ENCODE data around the gene MRPL28.
"Not testable (repeated sequence)": the region's sequence is repeated elsewhere in the genome, so short reads cannot be mapped to it uniquely, and the experiment has no call there.

MRPL28 gene

DNA sequence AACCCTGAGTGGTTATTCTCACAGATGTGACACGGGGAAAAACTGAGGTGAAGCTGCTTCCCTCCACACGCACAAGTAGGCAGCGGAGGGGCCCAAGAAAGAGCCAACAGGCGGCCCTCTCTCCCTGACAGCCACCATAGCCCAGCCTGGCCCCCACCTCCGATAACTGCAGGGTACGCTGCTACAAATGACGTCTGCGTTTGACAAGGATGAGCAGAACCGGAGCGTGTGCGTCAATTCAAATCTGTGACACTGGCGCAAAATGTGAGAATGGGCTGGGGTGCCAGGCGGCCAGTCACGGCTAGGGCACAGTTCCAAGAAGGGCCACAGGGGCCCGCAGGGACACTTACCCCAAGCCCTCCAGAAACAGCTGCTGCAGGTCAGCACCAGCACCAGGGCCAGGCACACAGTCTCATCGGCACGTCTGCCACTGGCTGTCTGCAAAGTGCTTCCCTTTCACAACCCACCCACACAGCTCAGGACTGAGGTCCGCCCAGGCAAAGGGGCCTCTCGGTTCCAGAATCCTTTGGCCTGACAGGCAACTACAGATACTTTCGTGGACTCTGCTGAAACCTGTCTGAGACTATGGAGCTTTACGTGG, 32.3 kb downstream of the MRPL28 start:
- DNase-seq (ENCODE audit: low read depth): no peak

DNA sequence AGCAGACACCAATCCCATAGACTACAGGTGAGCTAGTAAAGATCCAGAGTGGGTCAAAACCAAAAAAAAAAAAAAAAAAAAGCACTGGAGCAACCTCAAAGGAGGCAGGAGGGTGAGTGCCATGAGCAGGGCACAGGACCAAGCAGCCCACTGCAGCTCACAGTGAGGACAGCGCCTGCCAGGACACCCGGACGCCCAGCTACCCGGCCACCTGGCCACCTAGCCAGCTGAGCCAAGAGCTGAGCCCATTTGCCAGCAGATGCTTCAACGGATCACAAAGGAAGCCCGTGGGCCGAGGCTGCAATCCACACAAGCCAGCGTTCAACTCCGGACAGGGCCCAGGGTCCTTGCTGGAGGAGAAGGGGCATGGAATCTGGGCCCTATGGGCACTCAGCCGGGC, 32.9 kb downstream of the MRPL28 start:
- no peak for DNase-seq (ENCODE audit: low read depth)

DNA sequence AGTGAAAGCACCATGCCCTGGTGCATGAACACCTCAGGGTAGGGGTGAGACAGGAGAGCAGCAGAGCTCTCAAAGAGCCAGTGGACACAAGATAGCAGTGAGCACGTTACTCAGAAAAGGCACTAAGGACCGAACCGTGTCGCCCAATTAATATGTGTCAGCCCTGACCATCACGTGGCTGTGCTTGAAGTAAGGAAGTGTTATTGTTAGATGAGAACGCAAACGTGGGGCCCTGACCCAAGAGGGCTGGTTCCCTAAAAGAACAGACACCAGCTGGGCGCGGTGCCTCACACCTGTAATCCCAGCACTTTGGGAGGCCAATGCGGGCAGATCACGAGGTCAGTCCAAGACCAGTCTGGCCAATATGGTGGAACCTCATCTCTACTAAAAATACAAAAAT, 34.1 kb downstream of the MRPL28 start:
- no peak for DNase-seq (ENCODE audit: low read depth)

DNA sequence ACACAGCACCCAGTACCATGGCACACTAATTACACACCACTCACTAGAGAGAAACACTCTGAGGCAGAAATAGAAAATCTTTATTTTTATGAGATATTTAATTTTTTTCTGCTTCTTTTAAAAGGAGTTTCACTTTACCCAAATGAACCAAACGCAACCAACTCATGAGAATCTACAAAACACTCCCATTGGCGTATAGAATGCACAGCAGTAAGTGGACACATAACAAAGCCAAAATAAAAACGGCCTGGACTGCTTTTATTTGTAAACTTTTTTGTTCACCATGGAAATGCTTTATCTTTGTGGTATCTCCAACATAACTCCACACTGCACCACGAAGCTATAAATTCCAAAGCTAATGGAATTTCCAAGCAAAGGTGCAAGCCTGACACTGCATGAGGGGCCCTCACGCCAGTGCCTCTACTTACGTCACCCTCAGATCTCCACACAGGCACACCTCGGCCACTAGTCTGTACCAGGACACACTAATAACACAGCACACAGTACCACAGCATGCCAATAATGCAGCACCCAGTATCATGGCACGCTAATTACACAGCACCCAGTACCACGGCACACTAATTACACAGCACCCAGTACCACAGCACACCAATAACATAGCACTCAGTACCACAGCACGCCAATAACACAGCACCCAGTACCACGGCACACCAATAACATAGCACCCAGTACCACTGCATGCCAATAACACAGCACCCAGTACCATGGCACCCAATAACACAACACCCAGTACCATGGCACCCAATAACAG, 35.3 kb downstream of the MRPL28 start:
- DNase-seq (ENCODE audit: low read depth): not testable (repeated sequence)

DNA sequence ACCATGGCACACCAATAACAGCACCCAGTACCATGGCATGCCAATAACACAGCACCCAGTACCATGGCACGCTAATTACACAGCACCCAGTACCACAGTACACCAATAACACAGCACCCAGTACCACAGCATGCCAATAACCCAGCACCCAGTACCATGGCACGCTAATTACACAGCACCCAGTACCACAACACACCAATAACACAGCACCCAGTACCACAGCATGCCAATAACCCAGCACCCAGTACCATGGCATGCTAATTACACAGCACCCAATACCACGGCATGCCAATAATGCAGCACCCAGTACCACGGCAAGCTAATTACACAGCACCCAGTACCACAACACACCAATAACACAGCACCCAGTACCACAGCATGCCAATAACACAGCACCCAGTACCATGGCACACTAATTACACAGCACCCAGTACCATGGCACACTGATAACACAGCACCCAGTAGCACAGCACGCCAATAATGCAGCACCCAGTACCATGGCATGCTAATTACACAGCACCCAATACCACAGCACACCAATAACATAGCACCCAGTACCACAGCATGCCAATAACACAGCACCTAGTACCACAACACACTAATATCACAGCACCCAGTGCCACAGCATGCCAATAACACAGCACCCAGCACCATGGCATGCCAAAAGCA, 36.0 kb downstream of the MRPL28 start:
- DNase-seq (ENCODE audit: low read depth): not testable (repeated sequence)

DNA sequence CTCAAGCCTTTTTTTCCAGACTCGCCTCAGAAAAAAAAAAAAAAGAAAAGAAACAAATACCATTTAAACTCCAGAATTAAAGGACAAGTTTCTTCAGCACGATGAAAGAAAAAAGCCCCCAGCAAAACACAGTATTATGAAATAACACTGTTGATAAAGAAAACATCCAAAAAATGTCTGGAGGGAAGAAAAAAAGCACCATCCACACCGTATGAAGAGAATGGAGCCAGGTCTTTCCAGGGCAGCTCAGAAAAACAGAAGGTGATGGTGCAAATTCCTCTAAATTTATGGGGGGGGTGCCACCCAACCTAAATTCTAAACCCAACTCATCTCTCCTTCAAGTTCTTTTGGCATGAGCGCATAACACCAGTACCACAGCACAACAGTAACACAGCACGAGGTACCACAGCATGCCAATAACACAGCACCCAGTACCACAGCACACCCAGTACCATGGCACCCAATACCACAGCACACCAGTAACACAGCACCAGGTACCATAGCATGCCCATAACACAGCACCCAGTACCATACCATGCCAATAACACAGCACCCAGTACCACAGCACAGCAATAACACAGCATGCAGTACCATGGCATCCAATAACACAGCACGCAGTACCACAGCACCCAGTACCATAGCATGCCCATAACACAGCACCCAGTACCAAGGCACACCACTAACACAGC, 36.8 kb downstream of the MRPL28 start:
- no peak for DNase-seq (ENCODE audit: low read depth)

DNA sequence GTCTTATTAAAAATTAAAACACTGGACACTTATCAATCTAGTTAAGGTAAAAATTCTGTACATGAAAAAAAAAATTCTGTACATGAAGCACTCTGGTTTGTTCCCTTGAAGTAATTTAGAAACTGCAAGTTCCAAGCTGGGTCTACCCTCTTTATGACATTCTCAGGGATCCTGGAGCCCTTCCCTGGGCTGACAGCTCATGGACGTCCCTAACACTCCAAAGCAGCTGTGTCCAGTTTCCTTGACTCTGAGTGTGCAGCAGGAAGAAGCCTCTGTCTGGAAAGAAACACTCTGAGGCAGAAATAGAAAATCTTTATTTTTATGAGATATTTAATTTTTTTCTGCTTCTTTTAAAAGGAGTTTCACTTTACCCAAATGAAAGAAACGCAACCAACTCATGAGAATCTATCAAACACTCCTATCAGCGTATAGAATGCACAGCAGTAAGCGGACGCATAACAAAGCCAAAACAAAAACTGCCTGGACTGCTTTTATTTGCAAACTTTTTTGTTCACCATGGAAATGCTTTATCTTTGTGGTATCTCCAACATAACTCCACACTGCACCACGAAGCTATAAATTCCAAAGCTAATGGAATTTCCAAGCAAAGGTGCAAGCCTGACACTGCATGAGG, 39.0 kb downstream of the MRPL28 start:
- DNase-seq (ENCODE audit: low read depth): not testable (repeated sequence)

DNA sequence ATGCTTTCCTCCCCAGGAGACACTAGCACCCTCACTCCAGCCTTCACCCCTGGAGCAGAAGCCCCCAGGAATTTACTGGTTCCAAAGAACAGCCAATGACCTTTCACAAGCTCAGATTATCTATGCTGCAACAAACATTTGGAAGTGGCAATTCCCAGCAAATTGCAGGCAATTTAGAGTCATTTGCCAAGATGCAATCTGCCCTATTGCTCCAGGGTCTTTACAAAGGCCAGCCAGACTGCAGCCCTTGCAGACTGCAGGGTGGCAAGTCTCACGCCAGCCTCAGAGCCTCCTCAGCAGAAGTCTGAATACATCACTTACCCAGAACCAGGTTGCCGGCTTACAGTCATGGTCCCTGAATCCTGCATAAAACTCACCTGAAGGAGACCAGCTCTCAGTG, 39.6 kb downstream of the MRPL28 start:
- no peak for DNase-seq (ENCODE audit: low read depth)

DNA sequence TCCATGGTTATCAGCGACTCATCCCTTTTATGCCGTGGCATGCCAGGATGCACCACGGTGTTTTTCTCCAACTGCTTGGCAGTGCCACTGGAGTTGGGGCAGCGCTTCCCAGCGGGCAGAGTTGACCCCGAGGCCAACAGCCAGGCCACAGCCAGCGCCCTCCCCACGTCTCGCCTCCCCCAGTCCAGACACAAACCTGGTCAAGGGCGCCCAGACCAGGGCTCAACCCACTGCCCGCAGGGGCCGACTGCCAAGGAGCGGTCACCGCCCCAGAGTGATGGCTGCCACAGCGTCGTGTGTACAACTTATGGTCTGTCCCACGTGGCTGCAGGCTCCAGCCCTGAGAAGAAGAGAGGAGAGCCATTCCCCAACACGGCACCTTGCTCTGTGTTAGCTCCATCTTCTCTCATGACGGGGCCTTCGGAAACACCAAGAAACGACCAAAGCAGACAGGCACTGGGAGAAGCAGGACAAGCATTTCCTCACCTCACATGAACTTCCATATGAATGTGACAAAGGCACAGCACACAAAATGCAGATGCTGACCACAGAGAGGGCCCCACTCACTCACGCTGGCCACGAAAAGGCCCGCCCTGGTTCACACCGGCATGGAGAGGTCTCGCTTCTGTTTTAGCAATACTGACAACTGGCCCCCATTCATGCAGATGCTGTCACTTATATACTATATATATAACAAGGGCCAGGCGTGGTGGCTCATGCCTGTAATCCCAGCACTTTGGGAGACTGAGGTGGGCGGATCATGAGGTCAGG, 44.8 kb downstream of the MRPL28 start:
- DNase-seq (ENCODE audit: low read depth): no peak

DNA sequence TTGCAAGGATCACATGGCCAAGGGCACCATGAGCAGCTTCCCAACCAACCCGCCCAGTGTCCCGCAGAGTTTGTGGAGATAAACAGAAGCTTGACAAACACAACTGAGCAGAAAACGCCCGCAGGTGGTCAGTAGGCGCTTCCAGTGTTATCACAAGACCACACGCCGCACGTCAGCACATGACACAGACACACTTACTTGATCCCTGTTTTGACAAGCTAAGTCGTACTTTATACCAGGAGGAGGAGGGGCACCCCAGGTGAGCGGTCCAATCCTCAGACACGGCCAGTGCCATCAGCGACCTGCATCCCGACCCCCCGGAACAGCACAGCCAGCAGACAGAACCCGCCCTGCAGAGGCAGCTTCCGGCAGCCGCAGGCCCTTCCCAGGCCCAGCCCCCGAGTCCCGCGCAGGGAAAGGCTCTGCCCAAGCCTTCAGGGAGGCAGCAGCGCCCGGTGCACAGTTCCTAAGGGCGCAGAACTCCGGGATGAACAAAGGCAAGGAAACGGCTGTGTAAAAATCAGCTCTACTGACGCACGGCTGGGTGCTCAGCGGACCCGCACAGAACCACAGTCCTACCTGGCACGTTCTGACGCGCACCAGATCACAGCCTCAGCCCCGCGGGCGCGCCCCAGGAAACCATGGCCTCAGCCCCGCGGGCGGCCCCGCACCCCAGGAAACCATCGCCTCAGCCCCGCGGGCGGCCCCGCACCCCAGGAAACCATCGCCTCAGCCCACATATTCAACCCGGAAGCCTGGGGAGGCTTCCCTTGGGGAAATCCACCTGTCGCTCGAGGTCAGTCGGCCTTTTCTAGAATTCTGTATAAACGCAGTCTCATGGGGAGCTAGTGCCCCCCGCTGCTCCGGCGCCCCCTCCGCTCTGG, 45.6 kb downstream of the MRPL28 start:
- no peak for DNase-seq (ENCODE audit: low read depth)

DNA sequence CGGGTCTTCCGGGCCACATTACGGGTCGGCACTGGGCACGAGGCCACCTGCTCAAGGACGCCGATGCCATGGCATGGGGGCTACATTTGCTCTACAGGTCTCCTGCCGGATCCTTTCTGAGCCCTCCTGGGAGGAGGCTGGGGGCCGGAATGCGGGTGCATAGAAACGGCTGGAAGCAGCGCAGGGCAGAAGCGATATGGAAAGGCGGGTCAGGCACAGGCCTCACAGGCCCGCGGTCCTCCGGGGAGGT, 46.2 kb downstream of the MRPL28 start:
- no peak for DNase-seq (ENCODE audit: low read depth)

DNA sequence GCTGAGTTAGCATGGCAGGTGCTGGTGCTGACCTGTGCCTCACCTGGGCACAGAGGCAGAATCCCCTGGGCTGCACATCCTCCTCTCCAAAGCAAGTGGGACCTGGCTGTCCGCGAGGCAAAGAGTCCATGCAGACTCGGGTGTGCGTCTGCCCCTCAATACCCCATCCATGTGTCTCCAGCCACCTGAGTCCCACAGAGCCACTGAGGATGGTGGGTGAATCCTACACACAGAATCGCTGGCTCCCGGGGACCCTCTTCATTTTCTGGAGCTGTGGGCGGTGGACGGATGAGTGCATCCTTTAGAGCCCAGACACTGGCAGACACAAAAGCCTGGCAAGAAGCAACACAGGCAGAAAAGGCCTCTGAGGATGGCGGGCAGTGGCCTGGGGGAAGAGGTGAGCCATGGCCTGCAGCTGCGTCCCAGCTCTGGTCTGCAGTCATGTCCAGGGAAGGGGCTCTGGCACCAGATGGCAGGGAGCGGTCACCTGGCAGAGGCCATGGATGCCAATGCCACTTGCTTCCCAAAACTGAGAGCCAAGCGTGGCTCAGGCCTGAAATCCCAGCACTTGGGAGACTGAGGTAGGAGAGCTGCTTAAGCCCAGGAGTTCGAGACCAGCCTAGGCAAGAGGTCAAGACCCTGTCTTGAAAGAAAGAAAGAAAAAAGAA, 47.7 kb downstream of the MRPL28 start:
- DNase-seq (ENCODE audit: low read depth): no peak

DNA sequence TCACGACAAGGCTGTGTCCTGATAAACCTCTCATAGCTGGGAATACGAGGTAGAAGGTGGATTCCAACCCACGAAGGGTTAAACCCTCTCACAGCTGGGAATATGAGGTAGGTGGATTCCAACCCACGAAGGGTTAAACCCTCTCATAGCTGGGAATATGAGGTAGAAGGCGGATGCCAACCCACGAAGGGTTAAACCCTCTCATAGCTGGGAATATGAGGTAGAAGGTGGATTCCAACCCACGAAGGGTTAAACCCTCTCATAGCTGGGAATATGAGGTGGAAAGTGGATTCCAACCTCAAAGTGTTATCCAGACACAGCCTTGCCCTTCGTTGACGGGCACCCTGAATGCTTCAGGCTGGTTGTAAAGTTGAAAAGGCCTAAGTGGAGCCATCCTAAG, 48.8 kb downstream of the MRPL28 start:
- DNase-seq (ENCODE audit: low read depth): no peak

DNA sequence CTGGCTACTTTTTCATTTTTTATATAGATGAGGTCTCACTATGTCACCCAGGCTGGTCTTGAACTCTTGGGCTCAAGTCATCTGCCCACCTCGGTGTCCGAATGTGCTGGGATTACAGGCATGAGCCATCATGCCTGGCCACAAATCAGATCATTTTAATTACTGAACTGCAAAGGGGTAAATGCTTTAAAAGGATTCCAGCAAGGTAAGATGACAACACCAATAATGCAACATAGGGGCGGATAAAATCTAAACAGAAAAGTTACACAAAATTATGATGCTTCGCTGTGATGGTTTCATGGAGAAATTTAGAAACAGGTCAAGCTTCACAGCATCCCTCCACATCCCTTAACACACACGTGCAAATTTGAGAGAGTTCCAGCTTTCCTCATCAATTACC, 50.1 kb downstream of the MRPL28 start:
- DNase-seq (ENCODE audit: low read depth): no peak

DNA sequence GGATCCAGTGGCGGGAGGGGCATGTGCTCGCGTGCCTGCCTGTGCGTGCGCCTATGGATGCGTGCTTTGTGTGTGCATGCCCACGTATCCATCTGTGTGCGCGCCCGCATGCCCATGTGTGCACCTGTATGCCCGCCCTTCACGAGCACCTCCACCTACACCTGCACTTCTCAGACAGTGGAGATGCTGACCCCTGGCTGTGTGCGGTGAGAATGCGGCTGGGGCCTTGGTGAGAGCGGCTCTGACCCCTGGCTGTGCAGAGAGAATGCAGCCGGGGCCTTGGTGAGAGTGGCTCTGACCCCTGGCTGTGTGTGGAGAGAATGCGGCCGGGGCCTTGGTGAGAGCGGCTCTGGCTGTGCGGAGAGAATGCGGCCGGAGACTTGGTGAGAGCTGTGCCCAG, 51.7 kb downstream of the MRPL28 start:
- DNase-seq (ENCODE audit: low read depth): no peak

DNA sequence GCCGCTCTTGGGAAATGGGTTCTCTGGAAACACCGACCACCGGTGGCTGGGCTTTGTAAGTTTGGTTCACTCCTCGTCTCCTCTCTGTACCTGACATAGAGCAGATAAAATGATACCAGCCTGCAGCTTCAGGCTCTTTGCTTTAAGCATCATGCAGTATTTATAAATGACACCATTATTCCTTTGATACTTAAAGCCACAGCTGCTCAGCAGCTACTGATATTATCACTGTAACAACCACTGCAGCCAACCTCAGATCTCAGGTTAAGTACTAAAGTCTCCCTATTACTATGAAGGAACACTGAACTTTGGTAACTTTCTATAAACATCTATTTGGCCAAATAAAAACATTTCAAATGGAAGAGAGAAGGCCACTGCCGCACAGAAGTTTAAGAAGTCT, 52.8 kb downstream of the MRPL28 start:
- no peak for DNase-seq (ENCODE audit: low read depth)

Measured in GM04503 (cell line).